Activated CD4-positive, alpha-beta T cell treated with anti-CD3 and anti-CD28 coated beads, Interleukin-2, amount 10 ng/mL, durations not matched to agents 7 days and 5 days (primary cell): ENCODE data around the gene P2RX7. TPM values are rescaled to one million over a fixed set of nuclear protein-coding genes. Genes with fewer than 3 reads are reported as not detected.
A peak's percentile ranks its signal among the peaks of the same experiment; 100 is the strongest.
"Not testable (repeated sequence)": the region's sequence is repeated elsewhere in the genome, so short reads cannot be mapped to it uniquely, and the experiment has no call there.

Experiments
- CTCF ChIA-PET: fragments of 350-600 bp; sonication (Branson Sonifier 250); formaldehyde crosslinking; loops from one replicate; lab custom pipeline; 2021; ENCODE audit warnings: antibody characterized with exemption; lab: Charles Lee
- POLR2A ChIA-PET: fragments of 350-600 bp; sonication (Branson Sonifier 250); formaldehyde crosslinking; loops from one replicate; lab custom pipeline; 2021; ENCODE audit warnings: antibody characterized with exemption; lab: Charles Lee
- DNase-seq: peaks from one replicate; pipeline ENCODE4 v3.0.0-alpha.2; 2020
- H3K27ac Mint-ChIP-seq: one replicate; pipeline ENCODE4 v1.8.0; 2021; ENCODE audit warnings: mild to moderate bottlenecking, moderate library complexity, mixed read lengths
- H3K27me3 Mint-ChIP-seq: one replicate; pipeline ENCODE4 v1.8.0; 2021; ENCODE audit warnings: mixed read lengths
- H3K36me3 Mint-ChIP-seq: one replicate; pipeline ENCODE4 v1.8.0; 2021; ENCODE audit warnings: low read depth, mixed read lengths
- H3K4me1 Mint-ChIP-seq: one replicate; pipeline ENCODE4 v1.8.0; 2021; ENCODE audit warnings: mixed read lengths
- H3K4me3 Mint-ChIP-seq: one replicate; pipeline ENCODE4 v1.8.0; 2021; ENCODE audit warnings: mild to moderate bottlenecking, moderate library complexity, mixed read lengths
- H3K9me3 Mint-ChIP-seq: one replicate; pipeline ENCODE4 v1.8.0; 2021; ENCODE audit warnings: mixed read lengths
- total RNA-seq, 2 experiments: library from RNA; stranded (reverse); gene quantifications; one replicate each; pipeline ENCODE4 v1.2.3, GENCODE V29; 2021

The P2RX7 gene
- total RNA-seq, 2 experiments from 2014 or later, result 19.8 to 21.4 TPM

GRCh38 chr12:121149289-121149688 lies 16.6 kb downstream of the P2RX7 start:
- Mint-ChIP-seq H3K36me3 (peaks cover 40% of the 10 kb centered on the region), H3K4me1 (peaks cover 20% of the 10 kb centered on the region)
- H3K27me3 Mint-ChIP-seq, H3K27ac Mint-ChIP-seq, H3K4me3 Mint-ChIP-seq, H3K9me3 Mint-ChIP-seq, POLR2A ChIA-PET, CTCF ChIA-PET, DNase-seq: not testable (repeated sequence)

GRCh38 chr12:121154793-121155375 lies 22.2 kb downstream of the P2RX7 start:
- ChIA-PET CTCF (interaction anchor here (1.6 to 1.7 kb wide), 3 partner anchors 14 to 17 kb away, joined by 3 to 5 read pairs (median 4); no protein-coding TSS in a partner anchor), POLR2A (no interaction called here)
- peaks cover 10% of the 10 kb centered on the region for H3K9me3 Mint-ChIP-seq
- peaks cover 6% of the 10 kb centered on the region for H3K4me1 Mint-ChIP-seq
- no peak overlapping the region for H3K27ac Mint-ChIP-seq
- H3K27me3 Mint-ChIP-seq, result no peaks in the 10 kb centered on the region
- H3K4me3 Mint-ChIP-seq, result no peak overlapping the region
- DNase-seq, result no peak
- peaks cover 46% of the 10 kb centered on the region for H3K36me3 Mint-ChIP-seq

- no peak overlapping the region for H3K27ac Mint-ChIP-seq
- CTCF ChIA-PET, result interaction anchor here (0.7 to 1.6 kb wide), 3 partner anchors 9 to 26 kb away, joined by 3 to 4 read pairs (median 3); no protein-coding TSS in a partner anchor
These were observed 23.7 kb downstream of the P2RX7 start for GRCh38 chr12:121156365-121156764.

GRCh38 chr12:121158085-121158484 lies 25.4 kb downstream of the P2RX7 start:
- CTCF ChIA-PET, result interaction anchor here (0.6 kb wide), 1 partner anchor 22 kb away, joined by 3 read pairs; no protein-coding TSS in a partner anchor
- POLR2A ChIA-PET, result no interaction called here
- peaks cover 6% of the 10 kb centered on the region for H3K4me1 Mint-ChIP-seq

More at GRCh38 chr12:121156365-121156764, 23.7 kb downstream of the P2RX7 start:
- peaks cover 53% of the 10 kb centered on the region for H3K36me3 Mint-ChIP-seq
- peaks cover 6% of the 10 kb centered on the region for H3K4me1 Mint-ChIP-seq
- POLR2A ChIA-PET, result no interaction called here
- H3K9me3 Mint-ChIP-seq, result peaks cover 10% of the 10 kb centered on the region
- no peaks in the 10 kb centered on the region for H3K27me3 Mint-ChIP-seq
- no peak for DNase-seq
- no peak overlapping the region for H3K4me3 Mint-ChIP-seq

GRCh38 chr12:121158728-121159351 lies 26.2 kb downstream of the P2RX7 start:
- peaks cover 57% of the 10 kb centered on the region for H3K36me3 Mint-ChIP-seq
- H3K9me3 Mint-ChIP-seq, DNase-seq, H3K4me3 Mint-ChIP-seq, H3K27ac Mint-ChIP-seq, H3K4me1 Mint-ChIP-seq, CTCF ChIA-PET, POLR2A ChIA-PET, H3K27me3 Mint-ChIP-seq: not testable (repeated sequence)

More at GRCh38 chr12:121158085-121158484, 25.4 kb downstream of the P2RX7 start:
- no peak overlapping the region for H3K27ac Mint-ChIP-seq
- no peak for DNase-seq
- no peak overlapping the region for H3K4me3 Mint-ChIP-seq
- H3K9me3 Mint-ChIP-seq, result peaks cover 10% of the 10 kb centered on the region
- H3K27me3 Mint-ChIP-seq, result no peaks in the 10 kb centered on the region
- H3K36me3 Mint-ChIP-seq, result peaks cover 57% of the 10 kb centered on the region

GRCh38 chr12:121159467-121160307 lies 27.0 kb downstream of the P2RX7 start:
- Mint-ChIP-seq H3K27me3 (no peaks in the 10 kb centered on the region), H3K9me3 (peaks cover 10% of the 10 kb centered on the region), H3K27ac (no peak overlapping the region), H3K36me3 (peaks cover 54% of the 10 kb centered on the region), H3K4me3 (no peak overlapping the region), H3K4me1 (peaks cover 6% of the 10 kb centered on the region)
- CTCF ChIA-PET, result interaction anchor here (0.6 to 0.7 kb wide), 2 partner anchors 10 to 33 kb away, joined by 3 to 4 read pairs; no protein-coding TSS in a partner anchor
- POLR2A ChIA-PET, result no interaction called here
- no peak for DNase-seq

- H3K4me3 Mint-ChIP-seq, result no peak overlapping the region
- CTCF ChIA-PET, result no interaction called here
- H3K36me3 Mint-ChIP-seq, result peaks cover 52% of the 10 kb centered on the region
- POLR2A ChIA-PET, result no interaction called here
- DNase-seq, result no peak
- peaks cover 6% of the 10 kb centered on the region for H3K4me1 Mint-ChIP-seq
- no peak overlapping the region for H3K27ac Mint-ChIP-seq
- peaks cover 10% of the 10 kb centered on the region for H3K9me3 Mint-ChIP-seq
- no peaks in the 10 kb centered on the region for H3K27me3 Mint-ChIP-seq
These were observed 29.7 kb downstream of the P2RX7 start for GRCh38 chr12:121162384-121162783.

GRCh38 chr12:121162985-121163384 lies 30.3 kb downstream of the P2RX7 start:
- ChIA-PET POLR2A (no interaction called here), CTCF (no interaction called here)
- H3K4me3 Mint-ChIP-seq, result no peak overlapping the region
- no peaks in the 10 kb centered on the region for H3K27me3 Mint-ChIP-seq
- no peak for DNase-seq
- peaks cover 6% of the 10 kb centered on the region for H3K4me1 Mint-ChIP-seq
- peaks cover 9% of the 10 kb centered on the region for H3K9me3 Mint-ChIP-seq
- H3K36me3 Mint-ChIP-seq, result peaks cover 48% of the 10 kb centered on the region
- no peak overlapping the region for H3K27ac Mint-ChIP-seq

GRCh38 chr12:121164839-121165238 lies 32.2 kb downstream of the P2RX7 start:
- H3K4me3 Mint-ChIP-seq, H3K27ac Mint-ChIP-seq, H3K27me3 Mint-ChIP-seq, H3K9me3 Mint-ChIP-seq, POLR2A ChIA-PET, DNase-seq, H3K4me1 Mint-ChIP-seq: not testable (repeated sequence)
- H3K36me3 Mint-ChIP-seq, result peaks cover 42% of the 10 kb centered on the region
- CTCF ChIA-PET, result interaction anchor here (0.5 to 1.2 kb wide), 2 partner anchors 20 to 731 kb away, joined by 3 read pairs; no protein-coding TSS in a partner anchor

- H3K9me3 Mint-ChIP-seq, result no peaks in the 10 kb centered on the region
- ChIA-PET CTCF (interaction anchor here (1.2 kb wide), 1 partner anchor 19 kb away, joined by 3 read pairs; no protein-coding TSS in a partner anchor), POLR2A (no interaction called here)
- H3K27me3 Mint-ChIP-seq, result no peaks in the 10 kb centered on the region
- no peak overlapping the region for H3K4me3 Mint-ChIP-seq
- no peak for DNase-seq
- peak overlapping the region; percentile 6 for H3K27ac Mint-ChIP-seq
- no peaks in the 10 kb centered on the region for H3K4me1 Mint-ChIP-seq
- H3K36me3 Mint-ChIP-seq, result peaks cover 41% of the 10 kb centered on the region
These were observed 32.6 kb downstream of the P2RX7 start for GRCh38 chr12:121165316-121165715.

- ChIA-PET POLR2A (no interaction called here), CTCF (no interaction called here)
- Mint-ChIP-seq H3K27ac (no peak overlapping the region), H3K4me1 (no peaks in the 10 kb centered on the region), H3K9me3 (no peaks in the 10 kb centered on the region), H3K4me3 (no peak overlapping the region), H3K27me3 (no peaks in the 10 kb centered on the region), H3K36me3 (peaks cover 38% of the 10 kb centered on the region)
- no peak for DNase-seq
These were observed 33.7 kb downstream of the P2RX7 start for GRCh38 chr12:121166356-121166755.

GRCh38 chr12:121167232-121167820 lies 34.6 kb downstream of the P2RX7 start:
- H3K27ac Mint-ChIP-seq, result no peak overlapping the region
- no peak for DNase-seq
- H3K4me1 Mint-ChIP-seq, result no peaks in the 10 kb centered on the region
- H3K36me3 Mint-ChIP-seq, result peaks cover 35% of the 10 kb centered on the region
- H3K9me3 Mint-ChIP-seq, result no peaks in the 10 kb centered on the region
- CTCF ChIA-PET, result interaction anchor here (0.6 kb wide), 1 partner anchor 185 kb away, joined by 4 read pairs; no protein-coding TSS in a partner anchor
- no peaks in the 10 kb centered on the region for H3K27me3 Mint-ChIP-seq
- H3K4me3 Mint-ChIP-seq, result no peak overlapping the region
- POLR2A ChIA-PET, result no interaction called here
